Uterus (tissue), 4 donors: Measurements from ENCODE around the gene CTIF. TPM values are rescaled to one million over a fixed set of nuclear protein-coding genes. Genes with fewer than 3 reads are reported as not detected.

Experiments used
- DNase-seq, 2 donors: peaks; one replicate each; pipeline ENCODE4 v3.0.0-alpha.2; 2019 to 2020
- H3K27ac ChIP-seq, 2 donors: fragments of 200-600 bp; sonication (generic); 1 replicate in 1 of 2; 2 replicates in 1 of 2; pipeline ENCODE4 v1.5.1; 2016 to 2018
- H3K27me3 ChIP-seq, 2 donors: fragments of 200-600 bp; sonication (generic); one replicate each; pipeline ENCODE4 v1.5.1; 2018 to 2019; ENCODE audit warnings: control low read depth in 1 of 2
- H3K36me3 ChIP-seq, 2 donors: fragments of 200-600 bp; sonication (generic); one replicate each; pipeline ENCODE4 v1.5.1; 2019; ENCODE audit warnings: control low read depth in 1 of 2
- H3K4me1 ChIP-seq, 2 donors: fragments of 200-600 bp; sonication (generic); one replicate each; pipeline ENCODE4 v1.5.1; 2018 to 2019; ENCODE audit warnings: control low read depth in 1 of 2
- H3K4me3 ChIP-seq, 2 donors: fragments of 200-600 bp; sonication (generic); 1 replicate in 1 of 2; 2 replicates in 1 of 2; pipeline ENCODE4 v1.5.1; 2018 to 2019; ENCODE audit warnings: mild to moderate bottlenecking in 1 of 2
- H3K9me3 ChIP-seq, 2 donors: fragments of 200-600 bp; sonication (generic); one replicate each; pipeline ENCODE4 v1.5.1; 2019; ENCODE audit warnings: control low read depth in 1 of 2
- CTCF ChIP-seq, 4 experiments: fragments of 200-600 bp in 2 of 4; fragments of 450-650 bp in 2 of 4; sonication (generic) in 2 of 4; IDR thresholded peaks; one replicate each; pipeline ENCODE4 v1.5.1; 2016 to 2019; ENCODE audit warnings: antibody characterized with exemption in 4 of 4, mild to moderate bottlenecking in 2 of 4, moderate library complexity in 1 of 4
- POLR2A ChIP-seq, 2 donors: fragments of 450-650 bp; IDR thresholded peaks; one replicate each; pipeline ENCODE4 v1.6.1; 2016; ENCODE audit warnings: antibody characterized with exemption in 2 of 2, mild to moderate bottlenecking in 1 of 2, moderate library complexity in 1 of 2
- intact Hi-C: fragments of 100-400 bp; cut with DNase I; formaldehyde crosslinking; loops from one replicate; pipeline ENCODE4 v1.15.1; 2023; ENCODE audit warnings: low total_unique reads
- total RNA-seq, 4 donors: library from RNA; depleted of rRNA in 3 of 4; stranded (reverse); fragments of >200 nt in 3 of 4; gene quantifications; one replicate each; pipeline versions ENCODE4 v1.1.0 to v1.2.4, GENCODE V29; 2014 to 2023
- donor health status: DM: yes; HTN: yes; CAD: no.

CTIF gene
- total RNA-seq, 4 donors from 2014 or later, result 11.3 to 94.3 (median 48.0) TPM

- H3K36me3 ChIP-seq, result no peaks in the 10 kb centered on the region
- H3K4me3 ChIP-seq, result no peak overlapping the region
- H3K27ac ChIP-seq, result no peak overlapping the region
- intact Hi-C loops, result no loop called here
- no peaks in the 10 kb centered on the region for H3K4me1 ChIP-seq
- no peak for DNase-seq
- TF ChIP-seq CTCF (IDR thresholded peaks at IDR 0.05) (no peak), POLR2A (IDR thresholded peaks at IDR 0.05) (no peak)
- H3K27me3 ChIP-seq, result no peaks in the 10 kb centered on the region
- H3K9me3 ChIP-seq, result no peaks in the 10 kb centered on the region
Observed at GRCh38 chr18:48703028-48703386, 164.2 kb downstream of the CTIF start.

- TF ChIP-seq CTCF (IDR thresholded peaks at IDR 0.05), result no peak
- no peak for TF ChIP-seq POLR2A (IDR thresholded peaks at IDR 0.05)
- no peaks in the 10 kb centered on the region for H3K36me3 ChIP-seq
- no peak overlapping the region for H3K27ac ChIP-seq
- H3K4me3 ChIP-seq, result no peak overlapping the region
- no peaks in the 10 kb centered on the region for H3K4me1 ChIP-seq
- no peaks in the 10 kb centered on the region for H3K9me3 ChIP-seq
- DNase-seq, result no peak
- H3K27me3 ChIP-seq, result no peaks in the 10 kb centered on the region
- intact Hi-C loops, result no loop called here
Observed at GRCh38 chr18:48703418-48703817, 164.6 kb downstream of the CTIF start.

GRCh38 chr18:48705043-48705442 lies 166.2 kb downstream of the CTIF start:
- H3K27ac ChIP-seq, result no peak overlapping the region
- no peaks in the 10 kb centered on the region for H3K27me3 ChIP-seq
- intact Hi-C loops, result no loop called here
- no peaks in the 10 kb centered on the region for H3K36me3 ChIP-seq
- no peaks in the 10 kb centered on the region for H3K9me3 ChIP-seq
- TF ChIP-seq CTCF (IDR thresholded peaks at IDR 0.05) (no peak), POLR2A (IDR thresholded peaks at IDR 0.05) (no peak)
- H3K4me3 ChIP-seq, result no peak overlapping the region
- H3K4me1 ChIP-seq, result no peaks in the 10 kb centered on the region
- DNase-seq, result no peak

GRCh38 chr18:48705531-48705930 lies 166.7 kb downstream of the CTIF start:
- no peaks in the 10 kb centered on the region for H3K27me3 ChIP-seq
- H3K9me3 ChIP-seq, result no peaks in the 10 kb centered on the region
- intact Hi-C loops, result no loop called here
- no peak overlapping the region for H3K4me3 ChIP-seq
- no peaks in the 10 kb centered on the region for H3K36me3 ChIP-seq
- no peak for DNase-seq
- no peak for TF ChIP-seq CTCF (IDR thresholded peaks at IDR 0.05)
- TF ChIP-seq POLR2A (IDR thresholded peaks at IDR 0.05), result no peak
- H3K27ac ChIP-seq, result no peak overlapping the region
- H3K4me1 ChIP-seq, result no peaks in the 10 kb centered on the region

- H3K36me3 ChIP-seq, result no peaks in the 10 kb centered on the region
- TF ChIP-seq POLR2A (IDR thresholded peaks at IDR 0.05), result no peak
- no peak for TF ChIP-seq CTCF (IDR thresholded peaks at IDR 0.05)
- H3K4me3 ChIP-seq, result no peak overlapping the region
- DNase-seq, result no peak
- H3K4me1 ChIP-seq, result no peaks in the 10 kb centered on the region
- H3K27ac ChIP-seq, result no peak overlapping the region
- no peaks in the 10 kb centered on the region for H3K27me3 ChIP-seq
- intact Hi-C loops, result no loop called here
- H3K9me3 ChIP-seq, result no peaks in the 10 kb centered on the region
Observed at GRCh38 chr18:48706731-48707130, 167.9 kb downstream of the CTIF start.
